Measurements from ENCODE around the gene DMC1.

- TF ChIP-seq CTCF (IDR thresholded peaks at IDR 0.05) (no peak), POLR2A (IDR thresholded peaks at IDR 0.05) (no peak), POLR2AphosphoS5 (IDR thresholded peaks at IDR 0.05) (no peak)
These were observed 8.5 kb upstream of the DMC1 start for GRCh38 chr22:38578505-38578904.
